ENCODE measurements around the gene UTP18. TPM values are rescaled to one million over a fixed set of nuclear protein-coding genes. Genes with fewer than 3 reads are reported as not detected.
A peak's percentile ranks its signal among the peaks of the same experiment; 100 is the strongest.
"Not testable (repeated sequence)": the region's sequence is repeated elsewhere in the genome, so short reads cannot be mapped to it uniquely, and the experiment has no call there.

The UTP18 gene
- total RNA-seq, 3 donors from 2014 or later = 12.6 to 21.0 (median 16.3) TPM

DNA sequence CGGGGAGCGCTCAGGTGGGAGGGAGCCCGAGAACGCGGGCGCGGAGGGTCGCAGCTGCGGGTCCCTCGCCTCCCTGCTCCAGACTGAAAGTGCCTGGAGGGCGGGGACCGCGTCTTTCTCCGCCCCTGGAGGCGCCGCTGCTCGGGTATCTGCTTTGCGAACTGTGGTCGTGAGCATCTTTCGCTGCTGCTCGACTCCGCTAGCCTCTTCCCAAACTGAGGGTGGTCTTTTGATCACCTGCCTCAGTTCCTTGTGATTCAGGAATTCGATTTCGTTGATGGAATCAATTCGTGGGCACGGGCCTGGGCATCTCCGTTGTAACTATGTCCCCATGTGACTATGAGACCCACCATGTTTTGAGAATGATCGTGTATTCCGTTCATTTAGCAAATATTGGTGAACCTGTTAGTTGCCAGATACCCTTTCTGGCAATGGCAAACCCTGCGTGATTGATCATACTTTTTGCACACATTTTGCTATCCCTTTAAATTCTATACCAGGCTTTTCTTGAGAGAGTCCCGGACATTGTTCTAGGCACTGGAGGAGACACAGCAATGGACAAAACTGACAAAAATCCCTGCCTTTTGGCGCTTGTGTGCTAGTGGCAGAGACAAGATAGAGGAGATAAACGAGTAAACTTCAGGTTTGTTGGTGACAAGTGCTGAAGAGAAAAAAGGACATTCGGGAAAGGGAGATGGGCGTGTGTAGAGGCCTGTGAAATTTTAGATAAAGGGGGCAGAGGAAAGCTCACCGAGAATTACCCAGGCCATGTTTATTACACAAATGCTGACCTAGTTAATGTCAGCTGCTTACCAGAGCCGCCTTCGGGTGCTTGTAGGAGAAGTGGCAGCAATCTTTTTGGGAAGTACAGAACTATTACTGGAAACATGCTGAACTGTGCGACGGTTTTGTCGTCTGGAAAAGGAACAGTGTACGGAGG is 948 bp downstream of the UTP18 start:
- ATAC-seq (no peak), DNase-seq (peak in 1 of 3 donors; percentile 74)
- Histone ChIP-seq H3K4me3 (peak overlapping the region; percentile 82), H3K4me1 (ENCODE audit: low read depth) (peaks cover 28% of the 10 kb centered on the region), H3K9me3 (no peaks in the 10 kb centered on the region), H3K36me3 (ENCODE audit: low read depth) (no peaks in the 10 kb centered on the region)
- intact Hi-C loops (cut with DNase I, micrococcal nuclease) = no loop called here
- TF ChIP-seq, protein P1, sequence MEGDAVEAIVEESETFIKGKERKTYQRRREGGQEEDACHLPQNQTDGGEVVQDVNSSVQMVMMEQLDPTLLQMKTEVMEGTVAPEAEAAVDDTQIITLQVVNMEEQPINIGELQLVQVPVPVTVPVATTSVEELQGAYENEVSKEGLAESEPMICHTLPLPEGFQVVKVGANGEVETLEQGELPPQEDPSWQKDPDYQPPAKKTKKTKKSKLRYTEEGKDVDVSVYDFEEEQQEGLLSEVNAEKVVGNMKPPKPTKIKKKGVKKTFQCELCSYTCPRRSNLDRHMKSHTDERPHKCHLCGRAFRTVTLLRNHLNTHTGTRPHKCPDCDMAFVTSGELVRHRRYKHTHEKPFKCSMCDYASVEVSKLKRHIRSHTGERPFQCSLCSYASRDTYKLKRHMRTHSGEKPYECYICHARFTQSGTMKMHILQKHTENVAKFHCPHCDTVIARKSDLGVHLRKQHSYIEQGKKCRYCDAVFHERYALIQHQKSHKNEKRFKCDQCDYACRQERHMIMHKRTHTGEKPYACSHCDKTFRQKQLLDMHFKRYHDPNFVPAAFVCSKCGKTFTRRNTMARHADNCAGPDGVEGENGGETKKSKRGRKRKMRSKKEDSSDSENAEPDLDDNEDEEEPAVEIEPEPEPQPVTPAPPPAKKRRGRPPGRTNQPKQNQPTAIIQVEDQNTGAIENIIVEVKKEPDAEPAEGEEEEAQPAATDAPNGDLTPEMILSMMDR (IDR thresholded peaks at IDR 0.05) = no peak

DNA sequence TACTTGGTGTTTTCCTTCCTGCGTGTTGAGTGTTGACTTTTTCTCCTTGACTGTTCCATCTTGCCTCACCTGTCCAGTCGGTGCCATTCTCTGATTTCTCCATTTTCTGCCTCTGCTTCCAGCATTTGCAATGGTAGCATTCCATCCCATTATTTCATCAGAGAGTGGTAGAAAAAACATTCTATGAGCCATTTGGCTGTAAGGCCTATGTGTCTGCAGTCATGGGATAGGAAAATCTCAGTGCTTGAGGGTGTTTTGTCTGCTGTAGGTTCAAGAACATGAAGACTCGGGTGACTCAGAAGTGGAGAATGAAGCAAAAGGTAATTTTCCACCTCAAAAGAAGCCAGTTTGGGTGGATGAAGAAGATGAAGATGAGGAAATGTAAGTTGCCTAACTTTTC is 2.7 kb downstream of the UTP18 start:
- intact Hi-C loops (cut with DNase I, micrococcal nuclease) = no loop called here
- TF ChIP-seq, protein P1 (IDR thresholded peaks at IDR 0.05) = no peak
- Histone ChIP-seq H3K9me3 (no peaks in the 10 kb centered on the region), H3K4me1 (ENCODE audit: low read depth) (peaks cover 27% of the 10 kb centered on the region), H3K36me3 (ENCODE audit: low read depth) (no peaks in the 10 kb centered on the region), H3K4me3 (no peak overlapping the region)
- DNase-seq (no peak), ATAC-seq (no peak)

- ATAC-seq; DNase-seq; H3K9me3 ChIP-seq; intact Hi-C loops (cut with DNase I, micrococcal nuclease); H3K4me3 ChIP-seq; H3K36me3 ChIP-seq (ENCODE audit: low read depth): not testable (repeated sequence)
- H3K4me1 ChIP-seq (ENCODE audit: low read depth) = peaks cover 14% of the 10 kb centered on the region
Observed at GRCh38 chr17:51264466-51264865, 4.1 kb downstream of the UTP18 start.

GRCh38 chr17:51269991-51270390 is 9.6 kb downstream of the UTP18 start:
- no peaks in the 10 kb centered on the region for H3K9me3 ChIP-seq
- DNase-seq (no peak), ATAC-seq (no peak)
- intact Hi-C loops (cut with DNase I, micrococcal nuclease) = no loop called here
- H3K4me3 ChIP-seq = no peak overlapping the region
- no peaks in the 10 kb centered on the region for H3K36me3 ChIP-seq (ENCODE audit: low read depth)
- TF ChIP-seq, protein P1 (IDR thresholded peaks at IDR 0.05) = no peak
- H3K4me1 ChIP-seq (ENCODE audit: low read depth) = no peaks in the 10 kb centered on the region

DNA sequence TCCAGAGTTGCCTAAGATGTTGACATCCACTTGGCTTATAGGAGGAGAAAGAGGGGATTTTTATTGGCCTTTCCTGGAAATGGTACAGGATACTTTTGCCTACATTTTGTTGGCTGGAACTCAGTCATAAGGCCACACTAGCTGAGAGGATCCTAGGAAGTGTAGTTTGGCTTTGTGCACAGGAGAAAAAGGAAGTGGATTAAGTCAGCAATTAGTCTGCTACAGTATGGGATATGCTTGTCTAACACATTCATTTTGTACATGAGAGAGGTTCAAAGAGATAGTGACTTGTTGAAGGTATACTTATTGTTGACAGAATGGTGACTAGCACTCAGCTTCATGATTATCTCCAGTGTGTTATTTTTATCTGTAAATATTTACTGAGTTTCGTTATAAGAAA is 10.3 kb downstream of the UTP18 start:
- ATAC-seq (no peak), DNase-seq (no peak)
- TF ChIP-seq, protein P1 (IDR thresholded peaks at IDR 0.05) = no peak
- Histone ChIP-seq H3K4me1 (ENCODE audit: low read depth) (no peaks in the 10 kb centered on the region), H3K36me3 (ENCODE audit: low read depth) (no peaks in the 10 kb centered on the region), H3K9me3 (no peaks in the 10 kb centered on the region), H3K4me3 (no peak overlapping the region)
- intact Hi-C loops (cut with DNase I, micrococcal nuclease) = no loop called here

GRCh38 chr17:51272812-51273211 is 12.5 kb downstream of the UTP18 start:
- intact Hi-C loops (cut with DNase I, micrococcal nuclease) = no loop called here
- no peak for DNase-seq
- Histone ChIP-seq H3K36me3 (ENCODE audit: low read depth) (no peaks in the 10 kb centered on the region), H3K4me3 (no peak overlapping the region), H3K4me1 (ENCODE audit: low read depth) (no peaks in the 10 kb centered on the region), H3K9me3 (no peaks in the 10 kb centered on the region)
- TF ChIP-seq, protein P1 (IDR thresholded peaks at IDR 0.05) = no peak
- ATAC-seq = no peak

Data from mucosa of descending colon (tissue), 3 donors.